ENCODE results near the gene TTC34.

TTC34 gene

GRCh38 chr1:2604844-2605508, 196.5 kb downstream of the TTC34 start:
- DNase-seq (ENCODE audit: low read depth) = no peak

- DNase-seq (ENCODE audit: low read depth) = no peak
These were observed 197.2 kb downstream of the TTC34 start for GRCh38 chr1:2604156-2604843.

GRCh38 chr1:2603521-2604155, 197.9 kb downstream of the TTC34 start:
- DNase-seq (ENCODE audit: low read depth) = no peak

GRCh38 chr1:2602866-2603520, 198.5 kb downstream of the TTC34 start:
- DNase-seq (ENCODE audit: low read depth) = no peak

GRCh38 chr1:2602311-2602835, 199.1 kb downstream of the TTC34 start:
- DNase-seq (ENCODE audit: low read depth) = no peak

- DNase-seq (ENCODE audit: low read depth) = no peak
These were observed 199.7 kb downstream of the TTC34 start for GRCh38 chr1:2601721-2602303.

GRCh38 chr1:2598329-2598931, 203.1 kb downstream of the TTC34 start:
- no peak for DNase-seq (ENCODE audit: low read depth)

GRCh38 chr1:2597441-2598328, 203.8 kb downstream of the TTC34 start:
- no peak for DNase-seq (ENCODE audit: low read depth)

GRCh38 chr1:2596530-2597333, 204.8 kb downstream of the TTC34 start:
- no peak for DNase-seq (ENCODE audit: low read depth)

GRCh38 chr1:2595812-2596529, 205.5 kb downstream of the TTC34 start:
- DNase-seq (ENCODE audit: low read depth) = no peak

- no peak for DNase-seq (ENCODE audit: low read depth)
These were observed 206.2 kb downstream of the TTC34 start for GRCh38 chr1:2595261-2595811.

- DNase-seq (ENCODE audit: low read depth) = no peak
These were observed 206.8 kb downstream of the TTC34 start for GRCh38 chr1:2594641-2595131.

GRCh38 chr1:2594001-2594640, 207.4 kb downstream of the TTC34 start:
- no peak for DNase-seq (ENCODE audit: low read depth)

- no peak for DNase-seq (ENCODE audit: low read depth)
These were observed 208.1 kb downstream of the TTC34 start for GRCh38 chr1:2593251-2593878.

- no peak for DNase-seq (ENCODE audit: low read depth)
These were observed 208.8 kb downstream of the TTC34 start for GRCh38 chr1:2592672-2593071.

- DNase-seq (ENCODE audit: low read depth) = no peak
These were observed 209.8 kb downstream of the TTC34 start for GRCh38 chr1:2591581-2592261.

GRCh38 chr1:2591233-2591580, 210.3 kb downstream of the TTC34 start:
- DNase-seq (ENCODE audit: low read depth) = no peak

Data from stimulated activated CD8-positive, alpha-beta memory T cell treated with anti-CD3 and anti-CD28 coated beads, Interleukin-15, amount 100 ng/mL, for 24 hours (primary cell).